ENCODE measurements around the gene PNKD.
"Not testable (repeated sequence)": the region's sequence is repeated elsewhere in the genome, so short reads cannot be mapped to it uniquely, and the experiment has no call there.

The PNKD gene

GRCh38 chr2:218293715-218294429 lies 23.6 kb downstream of the PNKD start:
- no peak for DNase-seq

GRCh38 chr2:218294430-218295022 lies 24.2 kb downstream of the PNKD start:
- DNase-seq: no peak

GRCh38 chr2:218295029-218295428 lies 24.7 kb downstream of the PNKD start:
- DNase-seq: no peak

- no peak for DNase-seq
Observed at GRCh38 chr2:218296200-218296599, 25.9 kb downstream of the PNKD start.

- DNase-seq: no peak
Observed at GRCh38 chr2:218296847-218297246, 26.5 kb downstream of the PNKD start.

GRCh38 chr2:218298314-218298875 lies 28.1 kb downstream of the PNKD start:
- no peak for DNase-seq

GRCh38 chr2:218300141-218300540 lies 29.8 kb downstream of the PNKD start:
- DNase-seq: no peak

- DNase-seq: peak; percentile 77
Observed at GRCh38 chr2:218301176-218301819, 31.0 kb downstream of the PNKD start.

- DNase-seq: no peak
Observed at GRCh38 chr2:218305383-218305782, 35.1 kb downstream of the PNKD start.

- no peak for DNase-seq
Observed at GRCh38 chr2:218306184-218306920, 36.0 kb downstream of the PNKD start.

- no peak for DNase-seq
Observed at GRCh38 chr2:218307415-218308090, 37.2 kb downstream of the PNKD start.

GRCh38 chr2:218310853-218311540 lies 40.7 kb downstream of the PNKD start:
- no peak for DNase-seq

- not testable (repeated sequence) for DNase-seq
Observed at GRCh38 chr2:218311541-218312266, 41.4 kb downstream of the PNKD start.

- DNase-seq: no peak
Observed at GRCh38 chr2:218312267-218312756, 42.0 kb downstream of the PNKD start.

GRCh38 chr2:218313356-218313755 lies 43.0 kb downstream of the PNKD start:
- DNase-seq: no peak

- DNase-seq: not testable (repeated sequence)
Observed at GRCh38 chr2:218314764-218315163, 44.4 kb downstream of the PNKD start.

GRCh38 chr2:218315397-218315796 lies 45.1 kb downstream of the PNKD start:
- no peak for DNase-seq

GRCh38 chr2:218317303-218317630 lies 46.9 kb downstream of the PNKD start:
- DNase-seq: no peak

- DNase-seq: no peak
Observed at GRCh38 chr2:218317835-218318234, 47.5 kb downstream of the PNKD start.

- no peak for DNase-seq
Observed at GRCh38 chr2:218318241-218318640, 47.9 kb downstream of the PNKD start.

- DNase-seq: no peak
Observed at GRCh38 chr2:218319813-218320365, 49.6 kb downstream of the PNKD start.
